Chondrocyte (in vitro differentiated cells): Measurements from ENCODE around the gene PPP5C. TPM values are rescaled to one million over a fixed set of nuclear protein-coding genes. Genes with fewer than 3 reads are reported as not detected.

Experiments used
- DNase-seq: peaks from one replicate; pipeline ENCODE4 v3.0.0; 2021; ENCODE audit warnings: mixed read lengths, low spot score
- H3K27ac Mint-ChIP-seq: one replicate; pipeline ENCODE4 v1.8.0; 2021; ENCODE audit warnings: mild to moderate bottlenecking, moderate library complexity, mixed read lengths; ENCODE audit not compliant: unreplicated experiment
- H3K27me3 Mint-ChIP-seq: 2 replicates; pipeline ENCODE4 v1.8.0; 2021; ENCODE audit warnings: low read depth, mixed read lengths
- H3K36me3 Mint-ChIP-seq: 2 replicates; pipeline ENCODE4 v1.8.0; 2021; ENCODE audit warnings: low read depth, mixed read lengths
- H3K4me1 Mint-ChIP-seq: 2 replicates; pipeline ENCODE4 v1.8.0; 2021; ENCODE audit warnings: low read depth, mild to moderate bottlenecking, mixed read lengths
- H3K4me3 Mint-ChIP-seq: one replicate; pipeline ENCODE4 v1.8.0; 2021; ENCODE audit warnings: mild to moderate bottlenecking, moderate library complexity, mixed read lengths; ENCODE audit not compliant: unreplicated experiment
- H3K9me3 Mint-ChIP-seq: 2 replicates; pipeline ENCODE4 v1.8.0; 2021; ENCODE audit warnings: low read depth, mixed read lengths
- total RNA-seq: library from RNA; stranded (reverse); gene quantifications from 3 replicates; pipeline ENCODE4 v1.2.1, GENCODE V29; 2021
- TF ChIP-seq, protein P1 (sequence below): fragments of 200-600 bp; sonication (generic); IDR thresholded peaks from 2 replicates; pipeline ENCODE4 v1.5.0; 2021; ENCODE audit warnings: antibody characterized with exemption, mild to moderate bottlenecking, moderate library complexity

The PPP5C gene
- total RNA-seq, 1 donor from 2014 or later, result 62.5 TPM

DNA sequence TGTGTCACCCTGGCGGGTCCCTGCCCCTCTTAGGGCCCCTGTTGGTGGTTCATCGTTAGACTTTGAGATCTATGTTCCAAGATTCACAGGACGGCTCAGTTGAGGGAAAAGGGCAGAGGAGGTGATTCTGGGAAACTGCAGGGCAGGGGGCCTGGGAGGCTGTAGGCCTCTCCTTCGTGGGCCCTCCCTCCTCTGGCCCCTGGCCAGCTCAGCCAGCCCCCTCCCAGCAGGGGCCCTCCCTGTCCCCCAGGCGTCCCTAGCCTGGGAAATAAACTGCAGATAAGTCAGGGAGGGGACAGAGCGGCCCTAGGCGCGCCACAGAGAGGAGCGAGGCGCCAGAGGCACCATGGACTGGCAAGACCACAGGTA is 43.6 kb upstream of the PPP5C start:
- H3K4me3 Mint-ChIP-seq, result no peak overlapping the region
- no peaks in the 10 kb centered on the region for H3K27me3 Mint-ChIP-seq
- TF ChIP-seq, protein P1, sequence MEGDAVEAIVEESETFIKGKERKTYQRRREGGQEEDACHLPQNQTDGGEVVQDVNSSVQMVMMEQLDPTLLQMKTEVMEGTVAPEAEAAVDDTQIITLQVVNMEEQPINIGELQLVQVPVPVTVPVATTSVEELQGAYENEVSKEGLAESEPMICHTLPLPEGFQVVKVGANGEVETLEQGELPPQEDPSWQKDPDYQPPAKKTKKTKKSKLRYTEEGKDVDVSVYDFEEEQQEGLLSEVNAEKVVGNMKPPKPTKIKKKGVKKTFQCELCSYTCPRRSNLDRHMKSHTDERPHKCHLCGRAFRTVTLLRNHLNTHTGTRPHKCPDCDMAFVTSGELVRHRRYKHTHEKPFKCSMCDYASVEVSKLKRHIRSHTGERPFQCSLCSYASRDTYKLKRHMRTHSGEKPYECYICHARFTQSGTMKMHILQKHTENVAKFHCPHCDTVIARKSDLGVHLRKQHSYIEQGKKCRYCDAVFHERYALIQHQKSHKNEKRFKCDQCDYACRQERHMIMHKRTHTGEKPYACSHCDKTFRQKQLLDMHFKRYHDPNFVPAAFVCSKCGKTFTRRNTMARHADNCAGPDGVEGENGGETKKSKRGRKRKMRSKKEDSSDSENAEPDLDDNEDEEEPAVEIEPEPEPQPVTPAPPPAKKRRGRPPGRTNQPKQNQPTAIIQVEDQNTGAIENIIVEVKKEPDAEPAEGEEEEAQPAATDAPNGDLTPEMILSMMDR, result no peak
- H3K36me3 Mint-ChIP-seq, result peaks cover 39% of the 10 kb centered on the region
- H3K27ac Mint-ChIP-seq, result peak overlapping the region; percentile 15
- DNase-seq, result no peak
- peaks cover 58% of the 10 kb centered on the region for H3K4me1 Mint-ChIP-seq
- H3K9me3 Mint-ChIP-seq, result peaks cover 8% of the 10 kb centered on the region

DNA sequence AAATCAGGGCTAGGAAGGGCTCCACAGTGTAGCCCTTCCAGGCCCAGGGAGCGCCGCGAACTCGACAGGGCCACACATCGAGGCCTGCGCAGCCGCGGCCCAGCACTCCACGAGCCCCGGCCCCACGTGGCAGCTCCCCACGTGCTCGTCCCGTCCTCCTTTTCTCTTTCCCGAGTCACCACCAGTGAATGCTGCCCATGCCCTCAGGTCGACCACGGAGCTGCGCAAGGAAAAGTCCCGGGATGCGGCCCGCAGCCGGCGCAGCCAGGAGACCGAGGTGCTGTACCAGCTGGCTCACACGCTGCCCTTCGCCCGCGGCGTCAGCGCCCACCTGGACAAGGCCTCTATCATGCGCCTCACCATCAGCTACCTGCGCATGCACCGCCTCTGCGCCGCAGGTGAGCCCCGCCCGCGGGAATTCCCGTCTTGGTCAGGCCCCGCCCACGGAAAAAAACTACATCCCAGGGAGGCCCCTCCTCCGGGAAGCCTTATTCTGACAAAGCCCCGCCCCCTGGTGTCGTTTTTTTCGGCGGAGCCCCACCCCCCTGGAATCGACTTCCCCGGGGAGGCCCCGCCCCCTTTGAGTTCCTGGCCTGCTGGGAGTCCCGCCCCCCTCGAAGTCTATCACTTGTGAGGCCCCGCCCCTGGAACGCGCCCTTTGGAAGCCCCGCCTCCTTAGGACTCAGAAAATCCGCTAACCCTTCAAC is 43.0 kb upstream of the PPP5C start:
- Mint-ChIP-seq H3K36me3 (peaks cover 39% of the 10 kb centered on the region), H3K4me3 (peak overlapping the region; percentile 36), H3K27me3 (no peaks in the 10 kb centered on the region), H3K27ac (no peak overlapping the region), H3K9me3 (peaks cover 8% of the 10 kb centered on the region), H3K4me1 (peaks cover 52% of the 10 kb centered on the region)
- no peak for DNase-seq
- TF ChIP-seq, protein P1, result no peak

DNA sequence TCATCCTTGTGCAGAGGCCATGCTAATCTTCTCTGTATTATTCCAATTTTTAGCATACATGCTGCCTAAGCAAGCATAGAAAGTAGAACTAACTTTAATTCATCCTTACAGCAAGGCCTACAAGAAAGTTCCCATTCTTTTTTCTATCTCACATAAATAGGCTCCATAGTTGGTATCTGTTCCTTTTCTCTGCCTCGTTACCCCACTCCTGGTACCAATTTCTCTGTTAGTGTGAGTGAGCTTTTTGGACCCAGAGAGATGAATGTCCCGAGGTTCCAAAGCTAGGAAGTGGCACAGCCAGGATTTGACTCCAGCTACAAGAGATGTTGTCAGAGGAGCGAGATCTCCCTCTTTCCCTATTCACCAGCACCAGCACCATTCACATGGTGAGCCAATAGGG is 40.4 kb upstream of the PPP5C start:
- H3K36me3 Mint-ChIP-seq, result peaks cover 53% of the 10 kb centered on the region
- H3K4me1 Mint-ChIP-seq, result peaks cover 27% of the 10 kb centered on the region
- no peaks in the 10 kb centered on the region for H3K27me3 Mint-ChIP-seq
- TF ChIP-seq, protein P1, result no peak
- peaks cover 8% of the 10 kb centered on the region for H3K9me3 Mint-ChIP-seq
- no peak overlapping the region for H3K4me3 Mint-ChIP-seq
- no peak for DNase-seq
- H3K27ac Mint-ChIP-seq, result no peak overlapping the region

DNA sequence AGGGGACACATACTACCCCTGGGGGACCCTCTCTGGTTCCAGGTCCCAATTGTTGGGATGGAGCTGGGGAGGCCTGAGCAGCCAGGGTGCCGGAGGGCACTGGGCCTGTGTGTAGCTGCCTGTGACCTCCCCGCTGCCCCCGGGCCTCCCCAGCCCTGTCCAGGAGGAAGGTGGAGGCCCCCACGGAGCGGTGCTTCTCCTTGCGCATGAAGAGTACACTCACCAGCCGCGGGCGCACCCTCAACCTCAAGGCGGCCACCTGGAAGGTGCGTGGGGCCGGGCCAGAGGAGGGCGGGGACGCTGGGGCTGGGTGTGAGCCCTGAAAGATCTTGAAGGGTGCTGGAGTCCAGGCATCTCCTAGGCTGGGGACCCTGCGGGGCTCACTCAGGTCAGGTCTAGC is 38.4 kb upstream of the PPP5C start:
- TF ChIP-seq, protein P1, result no peak
- DNase-seq, result peak; percentile 92
- H3K27me3 Mint-ChIP-seq, result no peaks in the 10 kb centered on the region
- H3K9me3 Mint-ChIP-seq, result peaks cover 8% of the 10 kb centered on the region
- no peak overlapping the region for H3K27ac Mint-ChIP-seq
- H3K4me3 Mint-ChIP-seq, result no peak overlapping the region
- peaks cover 13% of the 10 kb centered on the region for H3K4me1 Mint-ChIP-seq
- peaks cover 64% of the 10 kb centered on the region for H3K36me3 Mint-ChIP-seq

DNA sequence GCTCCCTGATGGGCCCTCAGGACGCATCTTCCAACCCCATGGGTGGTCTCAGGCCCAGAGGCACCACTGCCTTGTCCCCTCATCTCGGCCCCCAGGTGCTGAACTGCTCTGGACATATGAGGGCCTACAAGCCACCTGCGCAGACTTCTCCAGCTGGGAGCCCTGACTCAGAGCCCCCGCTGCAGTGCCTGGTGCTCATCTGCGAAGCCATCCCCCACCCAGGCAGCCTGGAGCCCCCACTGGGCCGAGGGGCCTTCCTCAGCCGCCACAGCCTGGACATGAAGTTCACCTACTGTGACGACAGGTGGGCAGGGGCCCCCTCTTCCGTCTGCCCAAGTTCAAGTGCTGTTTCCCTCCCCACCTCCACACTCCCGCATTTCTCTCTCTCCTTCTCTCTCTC is 37.8 kb upstream of the PPP5C start:
- no peak for DNase-seq
- H3K4me3 Mint-ChIP-seq, result no peak overlapping the region
- H3K27ac Mint-ChIP-seq, result peak overlapping the region; percentile 65
- H3K36me3 Mint-ChIP-seq, result peaks cover 62% of the 10 kb centered on the region
- TF ChIP-seq, protein P1, result no peak
- H3K27me3 Mint-ChIP-seq, result no peaks in the 10 kb centered on the region
- H3K4me1 Mint-ChIP-seq, result peaks cover 11% of the 10 kb centered on the region
- H3K9me3 Mint-ChIP-seq, result peaks cover 8% of the 10 kb centered on the region
